GM08714 (cell line): ENCODE measurements around the gene CCHCR1.
A peak's percentile ranks its signal among the peaks of the same experiment; 100 is the strongest.
"Not testable (repeated sequence)": the region's sequence is repeated elsewhere in the genome, so short reads cannot be mapped to it uniquely, and the experiment has no call there.

Experiments
- H3K4me3 ChIP-seq: fragments of 200-500 bp; sonication (Bioruptor generic); 2 replicates; pipeline ENCODE4 v1.5.1; 2014; ENCODE audit warnings: mild to moderate bottlenecking, low read length, inconsistent platforms
- ZNF274 ChIP-seq: IDR thresholded peaks from 2 replicates; pipeline ENCODE4 v1.6.1; 2012; ENCODE audit warnings: mild to moderate bottlenecking, low read depth, low read length

Gene CCHCR1

DNA sequence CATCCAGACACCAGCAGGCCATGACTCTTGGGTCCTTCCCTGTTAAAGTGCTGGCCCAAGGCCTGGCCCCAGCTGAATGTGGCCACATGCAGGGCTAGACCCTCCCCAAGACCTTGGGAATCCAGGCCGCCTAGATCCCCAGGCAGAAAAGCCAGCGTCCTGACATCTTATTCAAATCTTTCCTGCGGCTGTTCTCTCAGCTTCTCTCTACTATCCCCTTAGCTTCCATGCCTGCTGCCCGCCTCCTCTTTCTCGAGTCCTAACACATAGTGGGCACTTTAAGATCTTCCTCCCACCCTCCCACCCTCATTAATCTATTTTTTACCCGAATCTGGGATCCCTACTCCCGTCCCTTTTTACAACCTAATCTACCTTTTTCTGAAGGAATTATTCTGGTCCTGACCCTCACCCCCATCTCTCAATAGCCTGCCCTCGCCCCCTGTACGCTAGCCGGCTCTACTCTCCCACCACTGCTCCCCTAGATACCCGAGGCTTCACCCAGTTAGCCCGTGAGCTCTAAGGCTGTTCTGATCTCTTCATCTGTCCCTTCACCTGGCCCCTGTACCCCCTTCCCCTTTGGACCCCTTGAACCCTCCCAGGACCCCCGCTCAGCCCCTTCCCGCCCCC is at the start of gene CCHCR1:
Gene CCHCR1, minus strand, starts transcription at position 290 of the 627 bp plus-strand sequence. Its CDS starts 202 bp downstream, at position 88.
- peak within 1 kb of the TSS; percentile 89 for H3K4me3 ChIP-seq
- TF ChIP-seq ZNF274 = no peak

GRCh38 chr6:31205638-31206037 is 48.0 kb upstream of the CCHCR1 start:
- no peak for TF ChIP-seq ZNF274
- H3K4me3 ChIP-seq = no peak overlapping the region

GRCh38 chr6:31204751-31205145 is 47.1 kb upstream of the CCHCR1 start:
- H3K4me3 ChIP-seq = peak overlapping the region; percentile 84; the same call in 1 of the 2 replicates

GRCh38 chr6:31203345-31203979 is 45.9 kb upstream of the CCHCR1 start:
- peak overlapping the region; percentile 84 for H3K4me3 ChIP-seq
- no peak for TF ChIP-seq ZNF274

More at GRCh38 chr6:31204751-31205145, 47.1 kb upstream of the CCHCR1 start:
- no peak for TF ChIP-seq ZNF274

- peak overlapping the region; percentile 84; the same call in 1 of the 2 replicates for H3K4me3 ChIP-seq
- no peak for TF ChIP-seq ZNF274
These were observed 44.9 kb upstream of the CCHCR1 start for GRCh38 chr6:31202259-31203166.

GRCh38 chr6:31199105-31199452 is 41.5 kb upstream of the CCHCR1 start:
- H3K4me3 ChIP-seq = peak overlapping the region; percentile 85; the same call in 1 of the 2 replicates

DNA sequence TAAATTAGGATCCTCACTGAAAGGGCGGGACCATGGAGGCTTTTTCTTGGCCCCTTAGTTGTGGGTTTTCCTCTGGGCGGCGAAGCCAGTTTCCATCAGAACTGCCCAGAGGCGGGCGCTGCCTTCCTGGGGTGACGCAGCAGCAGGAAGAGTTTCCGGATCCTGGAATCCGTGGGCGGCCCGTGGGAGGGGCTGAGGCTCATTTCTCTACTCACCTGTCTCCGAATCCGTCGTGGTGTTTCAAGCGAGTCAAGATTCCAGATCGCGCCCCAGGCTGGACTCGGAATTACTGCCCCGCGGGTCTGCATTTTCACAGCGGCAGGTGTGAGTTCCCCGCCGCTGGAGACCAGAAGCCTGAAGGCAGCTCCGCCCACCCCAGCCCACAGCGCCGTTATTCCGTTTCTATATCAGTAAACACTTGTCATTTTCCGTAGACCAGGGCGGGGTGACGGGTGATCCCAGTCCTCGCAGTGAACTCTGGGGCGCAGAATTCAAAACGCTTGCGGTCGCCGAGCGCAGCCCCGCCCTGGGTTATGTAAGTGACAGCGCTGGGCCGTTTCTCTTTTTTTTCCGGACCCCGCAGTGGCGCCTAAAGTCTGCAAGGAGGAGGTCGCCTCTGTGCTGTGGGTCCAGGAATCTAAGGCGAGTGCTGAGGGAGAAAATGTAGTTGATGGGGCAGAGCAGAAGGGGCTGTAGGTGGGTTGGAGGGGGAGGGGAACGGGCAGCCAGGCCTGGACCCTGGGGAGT is 40.1 kb upstream of the CCHCR1 start:
- no peak for TF ChIP-seq ZNF274
- peak overlapping the region; percentile 85 for H3K4me3 ChIP-seq

DNA sequence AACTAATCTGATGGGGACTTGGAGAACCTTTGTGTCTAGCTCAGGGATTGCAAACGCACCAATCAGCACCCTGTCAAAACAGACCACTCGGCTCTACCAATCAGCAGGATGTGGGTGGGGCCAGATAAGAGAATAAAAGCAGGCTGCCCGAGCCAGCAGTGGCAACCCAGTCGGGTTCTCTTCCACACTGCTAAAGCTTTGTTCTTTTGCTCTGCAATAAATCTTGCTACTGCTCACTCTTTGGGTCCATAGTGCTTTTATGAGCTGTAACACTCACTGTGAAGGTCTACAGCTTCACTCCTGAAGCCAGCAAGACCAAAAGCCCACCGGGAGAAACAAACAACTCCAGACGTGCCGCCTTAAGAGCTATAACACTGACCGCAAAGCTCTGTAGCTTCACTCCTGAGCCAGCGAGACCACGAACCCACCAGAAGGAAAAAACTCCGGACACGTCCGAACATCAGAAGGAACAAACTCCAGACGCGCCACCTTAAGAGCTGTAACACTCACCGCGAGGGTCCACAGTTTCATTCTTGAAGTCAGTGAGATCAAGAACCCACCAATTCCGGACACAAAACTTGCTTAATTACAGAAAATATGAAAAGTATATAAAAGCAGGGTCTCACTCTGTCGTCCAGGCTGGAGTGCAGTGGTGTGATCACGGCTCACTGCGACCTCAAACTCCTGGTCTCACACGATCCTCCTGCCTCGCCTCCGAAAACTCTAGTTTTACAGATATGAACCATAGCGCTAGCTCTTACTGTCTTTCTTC is 38.8 kb upstream of the CCHCR1 start:
- not testable (repeated sequence) for H3K4me3 ChIP-seq

DNA sequence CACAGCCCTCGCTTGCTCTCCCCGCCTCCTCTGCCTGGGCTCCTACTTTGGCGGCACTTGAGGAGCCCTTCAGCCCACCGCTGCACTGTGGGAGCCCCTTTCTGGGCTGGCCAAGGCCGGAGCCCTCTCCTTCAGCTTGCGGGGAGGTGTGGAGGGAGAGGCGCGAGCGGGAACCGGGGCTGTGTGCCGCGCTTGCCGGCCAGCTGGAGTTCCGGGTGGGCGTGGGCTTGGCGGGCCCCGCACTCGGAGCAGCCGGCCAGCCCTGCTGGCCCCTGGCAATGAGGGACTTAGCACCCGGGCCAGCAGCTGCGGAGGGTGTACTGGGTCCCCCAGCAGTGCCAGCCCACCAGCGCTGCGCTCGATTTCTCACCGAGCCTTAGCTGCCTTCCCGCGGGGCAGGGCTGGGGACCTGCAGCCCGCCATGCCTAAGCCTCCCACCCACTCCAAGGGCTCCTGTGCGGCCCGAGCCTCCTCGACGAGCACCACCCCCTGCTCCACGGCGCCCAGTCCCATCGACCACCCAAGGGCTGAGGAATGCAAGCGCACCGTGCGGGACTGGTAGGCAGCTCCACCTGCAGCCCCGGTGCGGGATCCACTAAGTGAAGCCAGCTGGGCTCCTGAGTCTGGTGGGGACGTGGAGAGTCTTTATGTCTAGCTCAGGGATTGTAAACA is 37.8 kb upstream of the CCHCR1 start:
- not testable (repeated sequence) for H3K4me3 ChIP-seq

DNA sequence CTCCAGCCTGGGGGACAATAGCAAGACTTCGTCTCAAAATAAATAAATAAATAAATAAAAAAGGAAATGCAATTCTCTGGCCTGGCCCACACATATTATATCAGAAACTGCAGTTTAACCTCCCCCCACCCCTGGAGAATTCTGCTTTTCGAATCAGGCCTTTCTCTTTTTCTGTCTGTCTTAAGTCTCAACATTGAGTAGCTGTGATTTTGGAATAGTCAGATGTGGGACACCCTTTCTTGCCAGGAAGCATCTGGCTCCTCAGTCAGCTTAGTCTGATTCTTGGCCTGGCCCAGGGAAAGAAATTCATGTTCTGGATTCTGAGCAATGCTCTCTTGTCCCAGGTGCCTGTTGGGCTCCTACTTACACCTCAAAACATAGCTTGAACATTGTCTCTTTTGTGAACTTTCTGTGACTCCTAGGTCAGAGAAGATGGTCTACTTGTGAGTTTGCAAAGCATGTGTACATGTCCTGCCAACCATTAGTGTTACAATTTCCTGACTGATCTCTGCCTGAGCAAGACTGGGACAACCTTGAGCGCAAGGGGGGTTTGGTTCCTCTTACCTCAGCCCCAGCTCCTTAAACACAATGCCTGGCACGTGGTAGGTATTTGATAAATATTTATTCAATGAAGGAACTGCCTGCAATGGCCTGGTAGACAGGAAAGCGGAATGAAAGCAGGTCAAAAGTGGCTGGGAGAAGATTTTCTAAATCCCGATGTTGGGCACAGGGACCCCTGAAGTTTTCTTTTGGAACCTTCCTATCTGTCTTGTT is 36.6 kb upstream of the CCHCR1 start:
- TF ChIP-seq ZNF274 = no peak
- no peak overlapping the region for H3K4me3 ChIP-seq

- no peak for TF ChIP-seq ZNF274
- H3K4me3 ChIP-seq = no peak overlapping the region
These were observed 35.6 kb upstream of the CCHCR1 start for GRCh38 chr6:31193206-31193605.

DNA sequence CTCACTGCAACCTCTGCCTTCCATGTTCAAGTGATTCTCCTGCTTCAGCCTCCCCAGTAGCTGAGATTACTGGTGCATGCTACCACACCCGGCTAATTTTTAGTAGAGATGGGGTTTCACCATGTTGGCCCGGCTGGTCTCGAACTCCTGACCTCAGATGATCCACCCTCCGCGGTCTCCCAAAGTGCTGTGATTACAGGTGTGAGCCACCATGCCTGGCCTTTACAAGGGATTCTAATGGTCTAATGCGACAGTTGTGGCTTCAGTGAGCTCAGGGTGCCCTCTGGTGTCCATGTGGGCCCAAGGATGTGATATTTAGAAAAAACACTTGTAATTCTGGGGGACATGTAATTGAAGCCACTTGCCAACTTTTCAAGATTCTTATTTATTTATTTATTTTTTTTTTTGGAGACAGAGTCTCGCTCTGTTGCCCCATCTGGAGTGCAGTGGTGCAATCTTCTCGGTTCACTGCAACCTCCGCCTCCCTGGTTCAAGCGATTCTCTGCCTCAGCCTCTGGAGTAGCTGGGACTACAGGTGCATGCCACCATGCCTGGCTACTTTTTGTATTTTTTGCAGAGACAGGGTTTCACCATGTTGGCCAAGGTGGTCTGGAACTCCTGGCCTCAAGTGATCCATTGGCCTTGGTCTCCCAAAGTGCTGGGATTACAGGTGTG is 35.0 kb upstream of the CCHCR1 start:
- H3K4me3 ChIP-seq = not testable (repeated sequence)
